Vagina (tissue), 2 donors: ENCODE measurements around the gene GOLGA6A.

Experiments used
- CTCF ChIP-seq, 3 experiments: fragments of 450-650 bp in 2 of 3; fragments of 200-600 bp in 1 of 3; sonication (generic) in 1 of 3; IDR thresholded peaks; one replicate each; pipeline ENCODE4 v1.5.1; 2017 to 2019; ENCODE audit warnings: antibody characterized with exemption in 3 of 3, mild to moderate bottlenecking in 2 of 3, moderate library complexity in 2 of 3
- POLR2A ChIP-seq, 2 donors: fragments of 450-650 bp; IDR thresholded peaks; one replicate each; pipeline ENCODE4 v1.6.1; 2017; ENCODE audit warnings: antibody characterized with exemption in 2 of 2, mild to moderate bottlenecking in 2 of 2, moderate library complexity in 2 of 2

- TF ChIP-seq POLR2A (IDR thresholded peaks at IDR 0.05) = no peak
- TF ChIP-seq CTCF (IDR thresholded peaks at IDR 0.05) = no peak
Measured at GRCh38 chr15:74032606-74033561, 49.5 kb downstream of the GOLGA6A start.
